ENCODE data around the gene INPP4A.

DNA sequence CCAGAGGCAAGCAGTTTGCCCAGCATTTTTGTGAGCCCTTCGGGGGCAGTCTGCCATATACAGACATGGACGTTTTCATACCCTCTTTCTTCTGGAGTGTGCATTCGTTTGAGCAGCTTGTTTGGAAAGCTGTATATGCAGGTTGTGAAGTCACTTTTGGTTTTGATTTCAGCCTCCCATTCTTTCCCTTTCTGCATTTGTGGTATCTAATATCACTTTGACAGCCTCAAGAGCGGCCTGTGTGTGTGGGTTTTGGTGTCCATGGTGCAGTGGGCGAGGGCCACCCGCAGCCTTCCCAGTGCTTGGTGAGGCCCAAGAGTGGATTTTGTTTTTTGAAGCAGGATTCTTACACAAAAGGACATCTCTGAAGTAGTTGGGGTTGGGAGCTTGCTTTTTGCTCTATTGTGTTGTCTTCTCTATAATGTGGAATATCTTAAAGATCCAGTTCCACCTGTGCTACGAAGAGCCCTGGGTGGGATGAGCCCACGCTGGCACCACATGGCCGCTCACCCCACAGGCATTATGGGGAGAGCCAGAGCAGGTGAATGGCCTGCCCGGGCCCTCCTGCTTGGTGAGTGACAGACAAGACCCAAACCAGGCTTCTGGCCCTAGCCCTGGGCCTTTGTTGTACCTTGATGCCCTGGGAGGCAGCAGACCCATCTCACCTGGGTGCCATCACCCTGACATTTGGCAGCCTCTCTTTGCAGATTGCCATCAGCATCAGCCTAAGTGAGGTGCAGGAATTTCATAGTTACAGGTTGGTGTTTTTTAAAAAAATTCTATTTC is 29.5 kb downstream of the INPP4A start:
- no peak for TF ChIP-seq POLR2AphosphoS5 (IDR thresholded peaks at IDR 0.05; ENCODE audit: low read depth, low read length)
- no peak for TF ChIP-seq FOXM1 (IDR thresholded peaks at IDR 0.05; ENCODE audit: low read depth)
- TF ChIP-seq CHD2 (IDR thresholded peaks at IDR 0.05; ENCODE audit: low read length, partially characterized antibody) = no peak
- TF ChIP-seq, protein P1, sequence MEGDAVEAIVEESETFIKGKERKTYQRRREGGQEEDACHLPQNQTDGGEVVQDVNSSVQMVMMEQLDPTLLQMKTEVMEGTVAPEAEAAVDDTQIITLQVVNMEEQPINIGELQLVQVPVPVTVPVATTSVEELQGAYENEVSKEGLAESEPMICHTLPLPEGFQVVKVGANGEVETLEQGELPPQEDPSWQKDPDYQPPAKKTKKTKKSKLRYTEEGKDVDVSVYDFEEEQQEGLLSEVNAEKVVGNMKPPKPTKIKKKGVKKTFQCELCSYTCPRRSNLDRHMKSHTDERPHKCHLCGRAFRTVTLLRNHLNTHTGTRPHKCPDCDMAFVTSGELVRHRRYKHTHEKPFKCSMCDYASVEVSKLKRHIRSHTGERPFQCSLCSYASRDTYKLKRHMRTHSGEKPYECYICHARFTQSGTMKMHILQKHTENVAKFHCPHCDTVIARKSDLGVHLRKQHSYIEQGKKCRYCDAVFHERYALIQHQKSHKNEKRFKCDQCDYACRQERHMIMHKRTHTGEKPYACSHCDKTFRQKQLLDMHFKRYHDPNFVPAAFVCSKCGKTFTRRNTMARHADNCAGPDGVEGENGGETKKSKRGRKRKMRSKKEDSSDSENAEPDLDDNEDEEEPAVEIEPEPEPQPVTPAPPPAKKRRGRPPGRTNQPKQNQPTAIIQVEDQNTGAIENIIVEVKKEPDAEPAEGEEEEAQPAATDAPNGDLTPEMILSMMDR (IDR thresholded peaks at IDR 0.05) = no peak
- no peak for TF ChIP-seq YY1 (IDR thresholded peaks at IDR 0.05; ENCODE audit: low read depth)
- TF ChIP-seq EZH2phosphoT487 (IDR thresholded peaks at IDR 0.05; ENCODE audit: borderline replicate concordance, low read depth) = no peak
- TF ChIP-seq, protein P2, sequence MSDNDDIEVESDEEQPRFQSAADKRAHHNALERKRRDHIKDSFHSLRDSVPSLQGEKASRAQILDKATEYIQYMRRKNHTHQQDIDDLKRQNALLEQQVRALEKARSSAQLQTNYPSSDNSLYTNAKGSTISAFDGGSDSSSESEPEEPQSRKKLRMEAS (IDR thresholded peaks at IDR 0.05; ENCODE audit: low read depth) = no peak
- TF ChIP-seq, protein P3, sequence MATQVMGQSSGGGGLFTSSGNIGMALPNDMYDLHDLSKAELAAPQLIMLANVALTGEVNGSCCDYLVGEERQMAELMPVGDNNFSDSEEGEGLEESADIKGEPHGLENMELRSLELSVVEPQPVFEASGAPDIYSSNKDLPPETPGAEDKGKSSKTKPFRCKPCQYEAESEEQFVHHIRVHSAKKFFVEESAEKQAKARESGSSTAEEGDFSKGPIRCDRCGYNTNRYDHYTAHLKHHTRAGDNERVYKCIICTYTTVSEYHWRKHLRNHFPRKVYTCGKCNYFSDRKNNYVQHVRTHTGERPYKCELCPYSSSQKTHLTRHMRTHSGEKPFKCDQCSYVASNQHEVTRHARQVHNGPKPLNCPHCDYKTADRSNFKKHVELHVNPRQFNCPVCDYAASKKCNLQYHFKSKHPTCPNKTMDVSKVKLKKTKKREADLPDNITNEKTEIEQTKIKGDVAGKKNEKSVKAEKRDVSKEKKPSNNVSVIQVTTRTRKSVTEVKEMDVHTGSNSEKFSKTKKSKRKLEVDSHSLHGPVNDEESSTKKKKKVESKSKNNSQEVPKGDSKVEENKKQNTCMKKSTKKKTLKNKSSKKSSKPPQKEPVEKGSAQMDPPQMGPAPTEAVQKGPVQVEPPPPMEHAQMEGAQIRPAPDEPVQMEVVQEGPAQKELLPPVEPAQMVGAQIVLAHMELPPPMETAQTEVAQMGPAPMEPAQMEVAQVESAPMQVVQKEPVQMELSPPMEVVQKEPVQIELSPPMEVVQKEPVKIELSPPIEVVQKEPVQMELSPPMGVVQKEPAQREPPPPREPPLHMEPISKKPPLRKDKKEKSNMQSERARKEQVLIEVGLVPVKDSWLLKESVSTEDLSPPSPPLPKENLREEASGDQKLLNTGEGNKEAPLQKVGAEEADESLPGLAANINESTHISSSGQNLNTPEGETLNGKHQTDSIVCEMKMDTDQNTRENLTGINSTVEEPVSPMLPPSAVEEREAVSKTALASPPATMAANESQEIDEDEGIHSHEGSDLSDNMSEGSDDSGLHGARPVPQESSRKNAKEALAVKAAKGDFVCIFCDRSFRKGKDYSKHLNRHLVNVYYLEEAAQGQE (IDR thresholded peaks at IDR 0.05; ENCODE audit: low read depth, low read length) = no peak
- TF ChIP-seq RFX5 (IDR thresholded peaks at IDR 0.05; ENCODE audit: low read length) = no peak
- TF ChIP-seq NRF1 (IDR thresholded peaks at IDR 0.05; ENCODE audit: low read depth, low read length) = no peak
- no peak for TF ChIP-seq RAD21 (IDR thresholded peaks at IDR 0.05; ENCODE audit: low read length)

Data from SK-N-SH (cell line).